B cell (primary cell): ENCODE measurements around the gene XYLB. TPM values are rescaled to one million over a fixed set of nuclear protein-coding genes. Genes with fewer than 3 reads are reported as not detected.

Experiments
- ATAC-seq: fragments of 200-7000 bp; cut with Tn5 transposase; one replicate; pipeline ENCODE4 v1.10.0; 2021; ENCODE audit warnings: low read depth, mild to moderate bottlenecking, moderate number of reproducible peaks, moderate library complexity
- CTCF ChIA-PET: fragments of 350-600 bp; sonication (Branson Sonifier 250); formaldehyde crosslinking; loops from one replicate; lab custom pipeline; 2021; ENCODE audit warnings: antibody characterized with exemption, inconsistent platforms; lab: Charles Lee
- POLR2A ChIA-PET: fragments of 350-600 bp; sonication (Branson Sonifier 250); formaldehyde crosslinking; loops from one replicate; lab custom pipeline; 2021; ENCODE audit warnings: antibody characterized with exemption; lab: Charles Lee
- DNase-seq: peaks from one replicate; pipeline ENCODE4 v3.0.0; 2013
- H2AFZ ChIP-seq: 2 replicates; pipeline ENCODE4 v1.6.1; 2012; ENCODE audit warnings: mild to moderate bottlenecking, low read depth, low read length; ENCODE audit not compliant: insufficient read depth, poor library complexity, severe bottlenecking
- H3K27ac ChIP-seq, 2 donors: 1 replicate in 1 of 2; 2 replicates in 1 of 2; pipeline ENCODE4 v1.5.1; 2012 to 2013; ENCODE audit warnings: low read length in 2 of 2, mild to moderate bottlenecking in 2 of 2, moderate library complexity in 1 of 2
- H3K27me3 ChIP-seq, 4 experiments: fragments of 200-600 bp in 1 of 4; sonication (generic) in 1 of 4; replicated peaks in 1 of 4; 1 replicate in 2 of 4; 2 replicates in 2 of 4; pipeline versions ENCODE4 v1.6.1 to v1.7.0; 2013 to 2016; ENCODE audit warnings: low read length in 3 of 4, mild to moderate bottlenecking in 2 of 4, mixed read lengths in 1 of 4, moderate library complexity in 1 of 4; ENCODE audit not compliant: insufficient read depth in 4 of 4, control insufficient read depth in 3 of 4; ENCODE audit errors: control extremely low read depth in 1 of 4
- H3K36me3 ChIP-seq, 2 experiments: replicated peaks in 1 of 2; 1 replicate in 1 of 2; 2 replicates in 1 of 2; pipeline versions ENCODE4 v1.6.1 to v1.7.1; 2013; ENCODE audit warnings: low read length in 1 of 2; ENCODE audit not compliant: insufficient read depth in 2 of 2, control insufficient read depth in 1 of 2; ENCODE audit errors: control extremely low read depth in 1 of 2, extremely low read depth in 1 of 2
- H3K4me1 ChIP-seq, 2 donors: fragments of 200-600 bp in 1 of 2; sonication (generic) in 1 of 2; 1 replicate in 1 of 2; 2 replicates in 1 of 2; pipeline versions ENCODE4 v1.5.1 to v1.6.1; 2013 to 2017; ENCODE audit warnings: low read length in 2 of 2; ENCODE audit not compliant: control insufficient read depth in 2 of 2, insufficient read depth in 2 of 2
- H3K4me2 ChIP-seq: replicated peaks from 2 replicates; pipeline ENCODE3; 2012; ENCODE audit warnings: mild to moderate bottlenecking, low read depth, low read length; ENCODE audit not compliant: poor library complexity, severe bottlenecking
- H3K4me3 ChIP-seq, 5 experiments: fragments of 200-600 bp in 1 of 5; sonication (generic) in 1 of 5; 1 replicate in 3 of 5; 2 replicates in 2 of 5; pipeline versions ENCODE4 v1.5.1 to v1.7.0; 2011 to 2016; ENCODE audit warnings: low read length in 4 of 5, mild to moderate bottlenecking in 4 of 5, low read depth in 2 of 5, control low read depth in 1 of 5, moderate library complexity in 1 of 5; ENCODE audit not compliant: insufficient read depth in 1 of 5; ENCODE audit errors: control extremely low read depth in 1 of 5, extremely low read depth in 1 of 5
- H3K79me2 ChIP-seq: fragments of 200-600 bp; sonication (generic); one replicate; pipeline ENCODE4 v1.6.0; 2016; ENCODE audit warnings: low read length; ENCODE audit not compliant: control insufficient read depth, insufficient read depth
- H3K9ac ChIP-seq: fragments of 200-600 bp; sonication (generic); 2 replicates; pipeline ENCODE4 v1.6.1; 2017; ENCODE audit warnings: mild to moderate bottlenecking, low read length, moderate library complexity
- H3K9me3 ChIP-seq, 3 donors: one replicate each; pipeline versions ENCODE4 v1.6.1 to v1.7.1; 2013; ENCODE audit warnings: low read length in 2 of 3; ENCODE audit not compliant: control insufficient read depth in 2 of 3, insufficient read depth in 1 of 3; ENCODE audit errors: control extremely low read depth in 1 of 3
- H4K20me1 ChIP-seq: 2 replicates; pipeline ENCODE4 v1.6.0; 2012; ENCODE audit warnings: mild to moderate bottlenecking, low read length; ENCODE audit not compliant: insufficient read depth, control insufficient read depth, poor library complexity, severe bottlenecking
- H3K27ac Mint-ChIP-seq: one replicate; pipeline ENCODE4 v1.8.0; 2021; ENCODE audit warnings: mixed read lengths
- H3K27me3 Mint-ChIP-seq: one replicate; pipeline ENCODE4 v1.8.0; 2021; ENCODE audit warnings: mixed read lengths
- H3K4me1 Mint-ChIP-seq: one replicate; pipeline ENCODE4 v1.8.0; 2021; ENCODE audit warnings: mixed read lengths
- H3K4me3 Mint-ChIP-seq: one replicate; pipeline ENCODE4 v1.8.0; 2021; ENCODE audit warnings: mixed read lengths
- H3K9me3 Mint-ChIP-seq: one replicate; pipeline ENCODE4 v1.8.0; 2022; ENCODE audit warnings: mixed read lengths; ENCODE audit not compliant: insufficient read depth
- CTCF ChIP-seq: fragments of 200-600 bp; IDR thresholded peaks from one replicate; pipeline ENCODE4 v1.8.0; 2022; ENCODE audit warnings: antibody characterized with exemption, mild to moderate bottlenecking
- EZH2 ChIP-seq: IDR thresholded peaks from 2 replicates; pipeline ENCODE4 v1.6.1; 2012; ENCODE audit warnings: borderline replicate concordance, low read depth, mild to moderate bottlenecking, moderate library complexity, low read length; ENCODE audit not compliant: insufficient read depth, poor library complexity, severe bottlenecking
- WGBS: methylation state at CpG from one replicate; pipeline ENCODE4 v1.1.5; 2013; ENCODE audit warnings: missing lambda C conversion rate; ENCODE audit not compliant: insufficient coverage; 5-methylcytosine and 5-hydroxymethylcytosine counted together
- intact Hi-C: fragments of 100-400 bp; cut with micrococcal nuclease; formaldehyde crosslinking; loops from one replicate; pipeline ENCODE4 v1.10.0; 2022
- polyA plus RNA-seq: library from polyadenylated mRNA; depleted of rRNA; stranded (reverse); fragments of >200 nt; gene quantifications from 2 replicates; pipeline ENCODE4 v1.2.3, GENCODE V29; 2012
- total RNA-seq, 2 donors: library from RNA; stranded (reverse); fragments of 120-200 nt in 1 of 2; gene quantifications; 1 replicate in 1 of 2; 2 replicates in 1 of 2; pipeline versions ENCODE4 v1.2.3 to v1.2.4, GENCODE V29; 2013 to 2022

Gene XYLB
- total and polyA plus RNA-seq, 2 donors (not counting 1 experiment from before 2014, with no cell fraction given), result 0.19 to 0.71 TPM

- no peaks in the 10 kb centered on the region for H3K79me2 ChIP-seq
- H2AFZ ChIP-seq, result no peak overlapping the region
- H3K9me3 ChIP-seq, result no peaks in the 10 kb centered on the region
- intact Hi-C loops, result no loop called here
- no peak overlapping the region for H3K4me3 ChIP-seq
- H3K27ac ChIP-seq, result no peak overlapping the region
- Mint-ChIP-seq H3K27ac (no peak overlapping the region), H3K9me3 (no peaks in the 10 kb centered on the region), H3K4me3 (no peak overlapping the region), H3K27me3 (peaks cover 14% of the 10 kb centered on the region), H3K4me1 (no peaks in the 10 kb centered on the region)
- H3K4me1 ChIP-seq, result no peaks in the 10 kb centered on the region
- WGBS, result 37% methylated on average over 4 of the region's 4 CpGs
- H3K4me2 ChIP-seq, result no peak overlapping the region
- no peak for DNase-seq
- no peak overlapping the region for H3K9ac ChIP-seq
- no peak for TF ChIP-seq CTCF
- TF ChIP-seq EZH2, result no peak
- no peaks in the 10 kb centered on the region for H4K20me1 ChIP-seq
- POLR2A ChIA-PET, result no interaction called here
- no peaks in the 10 kb centered on the region for H3K36me3 ChIP-seq
- CTCF ChIA-PET, result no interaction called here
- H3K27me3 ChIP-seq, result no peaks in the 10 kb centered on the region
- ATAC-seq, result no peak
Measured at GRCh38 chr3:38314112-38314763, 32.3 kb upstream of the XYLB start.

- Histone ChIP-seq H3K27ac (no peak overlapping the region), H3K36me3 (no peaks in the 10 kb centered on the region), H3K27me3 (no peaks in the 10 kb centered on the region), H3K4me2 (no peak overlapping the region), H3K4me1 (no peaks in the 10 kb centered on the region), H4K20me1 (no peaks in the 10 kb centered on the region), H3K9me3 (no peaks in the 10 kb centered on the region), H3K79me2 (no peaks in the 10 kb centered on the region), H3K4me3 (no peak overlapping the region), H3K9ac (no peak overlapping the region), H2AFZ (no peak overlapping the region)
- ChIA-PET POLR2A (no interaction called here), CTCF (no interaction called here)
- no peak for TF ChIP-seq EZH2
- no peak for TF ChIP-seq CTCF
- H3K27me3 Mint-ChIP-seq, result peaks cover 14% of the 10 kb centered on the region
- intact Hi-C loops, result no loop called here
- ATAC-seq, result no peak
- H3K27ac Mint-ChIP-seq, result no peak overlapping the region
- 66% methylated on average over 2 of the region's 5 CpGs for WGBS
- no peaks in the 10 kb centered on the region for H3K4me1 Mint-ChIP-seq
- H3K9me3 Mint-ChIP-seq, result no peaks in the 10 kb centered on the region
- H3K4me3 Mint-ChIP-seq, result no peak overlapping the region
- no peak for DNase-seq
Measured at GRCh38 chr3:38314764-38315487, 31.7 kb upstream of the XYLB start.
